GM21717 (cell line): ENCODE data around the gene RAB31.

Experiments used
- ATAC-seq: cut with Tn5 transposase; IDR thresholded peaks from one replicate; pipeline ENCODE4 v1.9.1; 2021; ENCODE audit warnings: mild to moderate bottlenecking, moderate library complexity; ENCODE audit not compliant: unreplicated experiment

The RAB31 gene

DNA sequence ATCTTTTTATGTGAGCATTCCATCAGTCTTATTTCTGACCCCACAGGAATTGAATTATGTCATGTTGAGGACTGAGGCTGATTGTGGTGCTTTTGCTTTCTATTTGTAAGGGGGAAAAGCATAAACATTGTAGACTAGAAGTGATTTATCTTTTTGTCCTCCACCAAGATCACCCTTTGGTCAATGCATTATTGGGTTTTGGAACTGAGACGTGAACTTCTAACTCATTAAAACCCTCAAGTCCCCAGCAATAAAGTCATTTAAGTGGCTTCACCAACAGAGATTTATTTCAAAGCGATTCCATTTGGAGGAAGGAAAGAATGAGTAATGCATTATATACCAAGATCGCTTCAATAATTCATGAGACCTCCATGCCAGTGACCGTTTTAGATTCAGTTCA is 102.2 kb downstream of the RAB31 start:
- ATAC-seq = no peak

DNA sequence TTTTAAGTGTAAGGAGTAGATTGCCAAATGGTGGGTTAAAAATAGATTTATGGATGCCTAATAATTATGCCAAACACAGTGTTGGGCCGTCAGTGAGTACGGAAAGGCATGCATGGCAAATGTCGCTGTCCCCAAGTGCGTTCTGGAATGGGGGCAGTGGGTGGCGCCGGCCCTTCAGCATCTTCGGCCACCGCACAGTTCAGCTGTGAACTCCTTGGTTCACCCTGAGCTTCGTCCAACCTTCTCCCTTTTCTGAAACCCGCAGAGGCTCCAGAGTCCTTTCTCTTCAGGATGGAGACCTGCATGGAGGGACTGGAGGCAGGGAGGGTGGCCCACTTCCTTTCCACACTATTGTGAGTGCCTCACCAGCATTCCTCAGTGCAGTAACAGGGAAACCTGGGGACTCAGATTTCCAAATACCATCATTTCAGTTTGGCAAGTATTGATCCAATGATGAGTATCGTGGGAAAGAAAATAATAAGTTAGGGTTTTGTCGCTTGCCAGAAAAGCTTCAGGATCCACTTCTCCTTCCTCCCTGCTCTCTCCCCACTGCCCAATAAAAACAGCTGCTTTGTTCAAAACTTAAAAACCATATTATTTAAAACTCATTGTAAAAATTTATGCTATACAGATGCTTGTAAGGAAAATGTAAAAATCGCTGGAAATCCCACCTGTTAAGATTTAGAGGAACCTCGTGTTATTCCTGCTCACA is 103.0 kb downstream of the RAB31 start:
- no peak for ATAC-seq

GRCh38 chr18:9811978-9812377 is 103.9 kb downstream of the RAB31 start:
- no peak for ATAC-seq

- ATAC-seq = no peak
Observed at GRCh38 chr18:9814431-9814830, 106.3 kb downstream of the RAB31 start.

DNA sequence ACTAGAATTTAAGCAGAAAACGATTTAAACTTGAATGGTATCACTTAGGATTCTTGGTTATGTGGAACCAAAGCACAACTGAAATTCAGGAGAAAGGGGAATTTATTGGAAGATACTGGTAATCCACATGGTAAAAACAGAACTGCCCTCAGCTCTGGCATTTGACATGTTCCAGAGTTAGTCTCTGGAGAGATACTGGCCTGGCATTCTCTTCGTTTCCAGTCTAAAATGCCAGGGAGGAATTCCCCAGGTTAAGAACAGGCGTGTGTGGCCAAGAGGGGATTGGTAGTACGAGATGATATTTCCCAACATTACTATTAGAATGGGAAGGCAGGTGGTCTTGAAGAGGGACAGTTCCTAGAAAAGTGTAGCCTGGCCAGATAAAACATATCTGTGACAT is 109.2 kb downstream of the RAB31 start:
- no peak for ATAC-seq

- no peak for ATAC-seq
Observed at GRCh38 chr18:9817725-9818422, 109.8 kb downstream of the RAB31 start.

DNA sequence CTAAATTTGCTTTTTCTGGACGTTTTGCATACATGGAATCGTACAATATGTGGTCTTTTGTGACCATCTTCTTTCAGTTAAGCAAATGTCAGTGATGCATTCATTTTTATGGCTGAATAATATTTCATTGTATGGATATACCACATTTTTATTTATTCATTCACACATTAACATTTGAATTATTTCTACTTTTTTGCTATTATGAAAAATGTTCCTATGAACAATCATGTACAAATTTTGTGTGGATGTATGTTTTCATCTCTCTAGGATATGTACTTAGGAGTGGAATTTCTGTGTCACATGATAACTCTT is 110.3 kb downstream of the RAB31 start:
- no peak for ATAC-seq

DNA sequence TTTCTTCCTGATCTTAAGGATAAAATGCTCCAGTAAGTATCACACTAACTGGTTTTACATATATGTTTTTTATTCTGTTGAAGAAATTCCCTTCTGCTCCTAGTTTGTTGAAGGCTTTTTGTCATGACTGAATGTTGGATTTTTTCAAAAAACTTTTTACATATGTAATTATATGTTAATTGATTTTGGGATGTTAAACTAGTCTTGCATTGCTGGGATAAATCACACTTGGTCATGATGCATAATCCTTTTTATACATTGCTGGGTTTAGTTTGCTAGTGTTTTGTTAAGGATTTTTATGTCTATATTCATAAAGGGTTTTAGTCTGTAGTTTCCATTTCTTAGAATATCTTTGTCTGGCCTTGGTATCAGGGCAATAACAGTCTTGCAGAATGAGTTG is 112.0 kb downstream of the RAB31 start:
- ATAC-seq = no peak

GRCh38 chr18:9820719-9821118 is 112.6 kb downstream of the RAB31 start:
- no peak for ATAC-seq

GRCh38 chr18:9822587-9823185 is 114.6 kb downstream of the RAB31 start:
- ATAC-seq = no peak

GRCh38 chr18:9823805-9824473 is 115.8 kb downstream of the RAB31 start:
- no peak for ATAC-seq

DNA sequence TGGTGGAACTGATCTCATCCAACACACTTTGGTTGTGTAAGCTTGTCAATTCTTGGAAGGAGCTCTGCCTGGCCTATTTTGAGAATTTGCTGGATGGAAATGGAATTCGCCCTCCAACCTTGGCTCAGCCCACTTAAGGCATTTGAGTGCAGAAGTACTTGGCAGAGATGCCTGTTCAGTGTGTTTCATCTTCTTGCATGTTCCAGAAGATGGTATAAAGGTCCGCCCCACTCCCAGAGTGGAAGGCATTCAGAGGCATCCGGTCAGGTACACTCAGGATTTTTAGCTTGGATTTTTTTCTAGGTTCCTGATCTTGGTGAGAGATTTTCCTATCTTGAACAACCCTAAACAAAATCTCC is 116.4 kb downstream of the RAB31 start:
- ATAC-seq = no peak

GRCh38 chr18:9824952-9825371 is 116.9 kb downstream of the RAB31 start:
- ATAC-seq = no peak

DNA sequence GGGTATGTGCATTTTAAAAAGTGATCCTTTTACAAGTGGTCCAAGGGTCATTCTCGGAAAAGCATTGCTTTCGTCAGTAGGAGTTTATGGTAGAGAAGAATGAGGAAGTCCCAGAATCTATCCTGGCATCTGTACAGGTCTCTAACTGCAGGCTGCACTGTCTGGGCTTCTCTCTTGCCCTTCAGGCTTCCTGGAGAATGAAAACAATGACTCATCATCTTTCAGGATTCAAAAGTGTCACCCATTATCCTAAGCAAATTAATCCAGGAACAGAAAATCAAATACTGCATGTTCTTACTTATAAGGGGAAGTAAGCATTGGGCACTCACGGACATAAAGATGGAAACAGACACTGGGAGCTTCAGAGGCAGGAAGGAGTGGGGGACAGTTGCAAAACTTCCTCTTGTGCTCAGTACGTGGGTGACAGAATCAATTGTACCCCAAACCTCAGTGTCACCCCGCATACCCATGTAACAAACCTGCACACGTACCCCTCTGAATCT is 117.5 kb downstream of the RAB31 start:
- no peak for ATAC-seq

GRCh38 chr18:9826685-9827084 is 118.6 kb downstream of the RAB31 start:
- no peak for ATAC-seq

- ATAC-seq = no peak
Observed at GRCh38 chr18:9827211-9827792, 119.2 kb downstream of the RAB31 start.

DNA sequence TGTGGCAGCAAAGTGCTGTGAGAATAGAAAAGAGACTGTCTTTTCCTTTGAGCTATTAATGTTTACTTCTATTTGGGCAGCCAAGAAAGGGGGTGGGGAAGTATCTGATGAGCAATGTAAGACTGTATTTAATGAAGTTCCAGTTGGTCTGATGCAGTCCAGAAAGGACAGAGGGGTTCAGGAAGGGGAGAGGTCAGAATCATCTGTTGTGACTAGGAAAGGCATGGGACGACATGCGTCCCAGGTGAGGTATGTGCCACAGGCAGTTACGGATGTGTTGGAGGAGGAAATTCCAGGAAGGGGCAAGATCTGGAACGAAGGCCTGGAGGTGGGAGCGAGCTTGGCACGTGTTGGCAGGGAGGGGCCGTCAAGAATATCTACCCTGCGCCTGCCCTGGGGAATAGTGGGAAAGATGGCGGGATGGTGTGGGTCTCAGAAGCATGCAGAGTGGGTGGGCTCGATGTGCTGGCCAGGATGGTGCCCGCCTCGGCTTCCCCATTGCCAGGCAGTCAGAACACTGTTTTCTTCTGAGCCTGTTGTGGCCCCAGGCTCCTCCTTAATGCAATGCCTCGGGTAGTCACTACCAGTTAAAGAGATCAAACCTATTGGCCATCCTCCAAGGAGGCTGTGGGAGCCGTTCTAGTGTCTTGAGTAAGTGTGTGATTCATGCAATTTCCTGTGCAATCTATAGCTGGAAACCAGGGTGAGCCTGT is 119.8 kb downstream of the RAB31 start:
- ATAC-seq = no peak

GRCh38 chr18:9828506-9829396 is 120.7 kb downstream of the RAB31 start:
- ATAC-seq = no peak

DNA sequence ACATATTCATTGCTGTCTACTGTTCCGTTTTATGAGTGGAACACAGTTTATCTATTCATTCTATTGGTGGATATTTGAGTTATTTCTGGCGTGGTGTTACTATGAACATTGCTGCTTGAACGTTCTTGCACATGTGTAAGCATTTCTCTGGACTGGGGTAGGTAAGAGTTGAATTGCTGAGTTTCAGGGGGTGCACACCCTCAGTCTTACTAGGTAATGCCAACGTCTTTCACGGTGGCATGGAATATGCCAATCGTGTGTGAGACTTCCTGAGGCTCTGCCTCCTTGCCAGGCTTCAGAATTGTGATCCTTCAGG is 121.3 kb downstream of the RAB31 start:
- no peak for ATAC-seq
